Measurements from ENCODE around the gene MAPKAP1.

The MAPKAP1 gene

DNA sequence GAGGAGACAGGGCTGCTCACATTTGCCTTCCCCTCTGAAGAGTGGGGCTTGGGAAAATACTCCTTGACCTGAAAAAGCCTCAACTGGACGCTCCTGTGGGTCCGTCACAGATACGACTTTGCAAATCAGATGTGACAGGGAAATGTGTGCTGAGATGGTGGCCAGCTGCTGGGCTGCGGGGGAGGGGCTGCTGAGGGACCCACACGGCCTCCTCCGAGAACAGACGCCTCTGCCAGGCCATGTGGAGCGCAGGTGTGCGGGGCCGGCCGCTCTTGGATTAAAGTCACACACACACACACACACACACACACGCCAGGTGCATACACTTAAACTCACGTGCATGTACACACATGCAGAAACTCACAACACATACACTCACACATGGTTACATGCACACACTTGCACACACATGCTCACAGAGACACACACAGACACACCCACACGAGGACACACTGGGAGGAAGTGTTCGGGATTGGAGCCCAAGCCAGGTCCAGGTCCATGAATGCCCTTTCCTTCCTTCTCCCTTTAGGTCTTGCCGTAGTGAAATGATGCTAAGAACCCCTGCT, 278.0 kb downstream of the MAPKAP1 start:
- no peak overlapping the region for H3K4me3 ChIP-seq (replicated peaks; ENCODE audit: insufficient read depth, low read length)
- no peak for DNase-seq (ENCODE audit: low read depth in 1 of 2, low spot score in 1 of 2)
- no peaks in the 10 kb centered on the region for H3K27me3 ChIP-seq (ENCODE audit: insufficient read depth, poor library complexity, severe bottlenecking)
- H3K27ac ChIP-seq (replicated peaks) = no peak overlapping the region
- TF ChIP-seq CTCF (IDR thresholded peaks at IDR 0.05; ENCODE audit: insufficient read depth, low read length) (no peak), GABPA (IDR thresholded peaks at IDR 0.05; ENCODE audit: low read depth) (no peak), POLR2AphosphoS5 (IDR thresholded peaks at IDR 0.05; ENCODE audit: low read depth) (no peak), SPI1 (IDR thresholded peaks at IDR 0.05; ENCODE audit: borderline replicate concordance, low read depth) (no peak), REST (IDR thresholded peaks at IDR 0.05; ENCODE audit: insufficient replicate concordance, low read depth) (no peak)

- Histone ChIP-seq H3K4me3 (replicated peaks; ENCODE audit: insufficient read depth, low read length) (no peak overlapping the region), H3K27ac (replicated peaks) (no peak overlapping the region), H3K27me3 (ENCODE audit: insufficient read depth, poor library complexity, severe bottlenecking) (no peaks in the 10 kb centered on the region)
- TF ChIP-seq CTCF (IDR thresholded peaks at IDR 0.05; ENCODE audit: insufficient read depth, low read length) = peak; percentile 64
- TF ChIP-seq GABPA (IDR thresholded peaks at IDR 0.05; ENCODE audit: low read depth) = no peak
- peak in 1 of 2 experiments; percentile 50 for DNase-seq (ENCODE audit: low read depth in 1 of 2, low spot score in 1 of 2)
Measured at GRCh38 chr9:125428060-125428901, 278.7 kb downstream of the MAPKAP1 start.

- TF ChIP-seq POLR2AphosphoS5 (IDR thresholded peaks at IDR 0.05; ENCODE audit: low read depth) = no peak
- no peak for TF ChIP-seq SPI1 (IDR thresholded peaks at IDR 0.05; ENCODE audit: borderline replicate concordance, low read depth)
- no peak for TF ChIP-seq GABPA (IDR thresholded peaks at IDR 0.05; ENCODE audit: low read depth)
- TF ChIP-seq REST (IDR thresholded peaks at IDR 0.05; ENCODE audit: insufficient replicate concordance, low read depth) = no peak
- TF ChIP-seq CTCF (IDR thresholded peaks at IDR 0.05; ENCODE audit: insufficient read depth, low read length) = no peak
- no peak overlapping the region for H3K27ac ChIP-seq (replicated peaks)
- H3K4me3 ChIP-seq (replicated peaks; ENCODE audit: insufficient read depth, low read length) = no peak overlapping the region
- no peak for DNase-seq (ENCODE audit: low read depth in 1 of 2, low spot score in 1 of 2)
- H3K27me3 ChIP-seq (ENCODE audit: insufficient read depth, poor library complexity, severe bottlenecking) = no peaks in the 10 kb centered on the region
Measured at GRCh38 chr9:125427556-125427955, 279.5 kb downstream of the MAPKAP1 start.

All from HL-60 (cell line).